ENCODE results near the gene ZNF443.
"Not testable (repeated sequence)": the region's sequence is repeated elsewhere in the genome, so short reads cannot be mapped to it uniquely, and the experiment has no call there.

DNA sequence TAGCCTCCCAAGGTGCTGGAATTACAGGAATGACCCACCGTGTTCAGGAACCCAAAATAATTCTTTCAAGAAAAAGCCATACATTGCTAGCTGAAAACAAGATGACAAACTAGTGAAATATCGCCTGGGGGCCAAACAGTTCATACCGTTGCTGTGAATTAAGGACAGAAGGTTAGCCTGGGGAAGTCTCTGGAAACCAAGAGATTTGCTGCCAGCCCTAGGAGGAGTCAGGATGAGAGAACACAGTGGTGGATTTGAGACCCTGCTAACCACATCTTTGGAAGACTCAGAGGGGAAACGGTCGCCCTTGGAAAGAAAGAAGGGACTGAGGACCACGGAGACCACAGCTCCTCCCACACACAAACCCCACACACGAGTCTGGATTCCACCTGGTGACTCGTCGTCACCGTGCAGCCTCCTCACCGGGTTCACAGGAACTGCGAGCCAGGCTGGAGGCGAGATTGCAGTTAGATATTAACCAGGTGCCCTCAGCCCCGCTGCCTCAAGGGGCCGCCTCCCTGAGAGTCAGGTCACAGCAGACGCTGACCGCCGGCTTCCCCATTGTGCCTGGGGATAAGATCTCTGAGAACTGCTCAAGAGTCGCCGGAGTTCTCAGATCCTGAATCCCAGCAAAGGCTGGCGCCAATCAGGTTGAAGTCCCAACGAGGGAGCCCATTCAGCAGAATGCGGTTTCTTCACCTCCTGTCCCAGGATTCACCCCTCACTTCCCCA lies 40.8 kb downstream of the ZNF443 start:
- not testable (repeated sequence) for TF ChIP-seq POLR2A (IDR thresholded peaks at IDR 0.05; ENCODE audit: low read length); GATA1 (IDR thresholded peaks at IDR 0.05; ENCODE audit: low read depth, low read length)

Data from erythroblast (primary cell).